Measurements from ENCODE around the gene NOX3. TPM values are rescaled to one million over a fixed set of nuclear protein-coding genes. Genes with fewer than 3 reads are reported as not detected.

The NOX3 gene
- total and polyA plus RNA-seq, 2 donors (not counting 3 experiments of a cell fraction or from before 2014, with no cell fraction given), result not detected

GRCh38 chr6:155497273-155497672, 41.6 kb upstream of the NOX3 start:
- H3K27ac ChIP-seq (ENCODE audit: insufficient read depth, low read depth, low read length), result no peak overlapping the region
- no peaks in the 10 kb centered on the region for H3K36me3 ChIP-seq (ENCODE audit: control insufficient read depth in 2 of 2, extremely low read depth in 1 of 2, insufficient read depth in 2 of 2, low read length in 2 of 2)
- no peaks in the 10 kb centered on the region for H3K27me3 ChIP-seq (ENCODE audit: control insufficient read depth in 2 of 2, insufficient read depth in 2 of 2, low read length in 2 of 2)
- no TSS peak for BruUV-seq (replicated peaks)
- H2AFZ ChIP-seq (ENCODE audit: low read depth, low read length), result no peak overlapping the region
- H3K4me3 ChIP-seq (replicated peaks in 1 of 3; ENCODE audit: insufficient read depth in 1 of 3, low read depth in 1 of 3, low read length in 3 of 3), result no peak overlapping the region
- H3K4me1 ChIP-seq (ENCODE audit: control insufficient read depth, extremely low read depth, insufficient read depth, low read length), result peaks cover 26% of the 10 kb centered on the region
- TF ChIP-seq FOS (IDR thresholded peaks at IDR 0.05; ENCODE audit: borderline replicate concordance, insufficient read depth, low read length) (no peak), MAX (IDR thresholded peaks at IDR 0.05; ENCODE audit: insufficient read depth, insufficient read length) (no peak), POLR2A (IDR thresholded peaks at IDR 0.05; ENCODE audit: low read depth, low read length) (no peak), MYC (IDR thresholded peaks at IDR 0.05; ENCODE audit: low read depth, low read length) (no peak), GATA2 (IDR thresholded peaks at IDR 0.05; ENCODE audit: insufficient read depth, insufficient read length, low read depth, low read length) (no peak), EZH2 (IDR thresholded peaks at IDR 0.05; ENCODE audit: borderline replicate concordance, low read depth, low read length, severe bottlenecking) (no peak)
- DNase-seq (ENCODE audit: low read depth, low spot score) (no peak), FAIRE-seq (no peak)
- no peaks in the 10 kb centered on the region for H3K79me2 ChIP-seq (ENCODE audit: control insufficient read depth, insufficient read depth, low read length)
- dilution Hi-C loops (cut with MboI; ENCODE audit: extremely low pct_ligation_motif_present, low sequenced_read_pairs), result no loop called here
- no peaks in the 10 kb centered on the region for H3K9me3 ChIP-seq (replicated peaks; ENCODE audit: control insufficient read depth, insufficient read depth, low read length)
- CTCF ChIA-PET, result interaction anchor here (0.8 to 1.2 kb wide), 4 partner anchors 26 to 89 kb away, joined by 3 to 5 read pairs (median 3); no protein-coding TSS in a partner anchor
- intact Hi-C loops (cut with micrococcal nuclease), result loop anchor here (10.0 kb wide), 1 partner anchor 312 kb away; no protein-coding TSS in a partner anchor
- POLR2A ChIA-PET, result no interaction called here
- H3K9me1 ChIP-seq (replicated peaks; ENCODE audit: control insufficient read depth, extremely low read depth, insufficient read depth, low read length), result no peaks in the 10 kb centered on the region
- no peaks in the 10 kb centered on the region for H4K20me1 ChIP-seq (replicated peaks; ENCODE audit: control insufficient read depth, extremely low read depth, insufficient read depth, low read length)
- no peak overlapping the region for H3K9ac ChIP-seq (replicated peaks; ENCODE audit: extremely low read depth, insufficient read depth, low read length)
- H3K4me2 ChIP-seq (ENCODE audit: insufficient read depth, low read length), result no peak overlapping the region

GRCh38 chr6:155495011-155495768, 39.6 kb upstream of the NOX3 start:
- intact Hi-C loops (cut with micrococcal nuclease), result loop anchor here (10.0 kb wide), 1 partner anchor 310 kb away; no protein-coding TSS in a partner anchor
- CTCF ChIA-PET, result interaction anchor here (0.6 to 3.3 kb wide), 5 partner anchors 29 to 1275 kb away, joined by 3 to 17 read pairs (median 3); no protein-coding TSS in a partner anchor
- H3K4me2 ChIP-seq (ENCODE audit: insufficient read depth, low read length), result no peak overlapping the region

More at GRCh38 chr6:155495011-155495768, 39.6 kb upstream of the NOX3 start:
- Histone ChIP-seq H3K9me1 (replicated peaks; ENCODE audit: control insufficient read depth, extremely low read depth, insufficient read depth, low read length) (no peaks in the 10 kb centered on the region), H3K27me3 (ENCODE audit: control insufficient read depth in 2 of 2, insufficient read depth in 2 of 2, low read length in 2 of 2) (no peaks in the 10 kb centered on the region), H2AFZ (ENCODE audit: low read depth, low read length) (peak overlapping the region; percentile 48), H3K9ac (replicated peaks; ENCODE audit: extremely low read depth, insufficient read depth, low read length) (no peak overlapping the region), H3K4me1 (ENCODE audit: control insufficient read depth, extremely low read depth, insufficient read depth, low read length) (peaks cover 26% of the 10 kb centered on the region), H3K27ac (ENCODE audit: insufficient read depth, low read depth, low read length) (peak overlapping the region; percentile 96), H3K4me3 (replicated peaks in 1 of 3; ENCODE audit: insufficient read depth in 1 of 3, low read depth in 1 of 3, low read length in 3 of 3) (no peak overlapping the region), H3K9me3 (replicated peaks; ENCODE audit: control insufficient read depth, insufficient read depth, low read length) (no peaks in the 10 kb centered on the region), H3K79me2 (ENCODE audit: control insufficient read depth, insufficient read depth, low read length) (no peaks in the 10 kb centered on the region), H3K36me3 (ENCODE audit: control insufficient read depth in 2 of 2, extremely low read depth in 1 of 2, insufficient read depth in 2 of 2, low read length in 2 of 2) (no peaks in the 10 kb centered on the region), H4K20me1 (replicated peaks; ENCODE audit: control insufficient read depth, extremely low read depth, insufficient read depth, low read length) (no peaks in the 10 kb centered on the region)
- no peak for TF ChIP-seq CTCF (IDR thresholded peaks at IDR 0.05; ENCODE audit: extremely low read depth in 1 of 2, insufficient read depth in 1 of 2, low read depth in 1 of 2, low read length in 2 of 2)
- no peak for TF ChIP-seq POLR2AphosphoS5 (IDR thresholded peaks at IDR 0.05; ENCODE audit: insufficient read depth, low read depth, low read length)
- TF ChIP-seq EZH2 (IDR thresholded peaks at IDR 0.05; ENCODE audit: borderline replicate concordance, low read depth, low read length, severe bottlenecking), result no peak
- TF ChIP-seq MYC (IDR thresholded peaks at IDR 0.05; ENCODE audit: low read depth, low read length), result no peak
- no peak for TF ChIP-seq GATA2 (IDR thresholded peaks at IDR 0.05; ENCODE audit: insufficient read depth, insufficient read length, low read depth, low read length)
- no peak for TF ChIP-seq POLR2A (IDR thresholded peaks at IDR 0.05; ENCODE audit: low read depth, low read length)
- no peak for TF ChIP-seq JUN (IDR thresholded peaks at IDR 0.05; ENCODE audit: borderline replicate concordance, insufficient read depth, insufficient read length, low read depth)
- TF ChIP-seq MAX (IDR thresholded peaks at IDR 0.05; ENCODE audit: insufficient read depth, insufficient read length), result no peak
- no peak for TF ChIP-seq FOS (IDR thresholded peaks at IDR 0.05; ENCODE audit: borderline replicate concordance, insufficient read depth, low read length)
- DNase-seq (ENCODE audit: low read depth, low spot score), result peak; percentile 48
- POLR2A ChIA-PET, result no interaction called here
- no TSS peak for BruUV-seq (replicated peaks)
- FAIRE-seq, result no peak
- dilution Hi-C loops (cut with MboI; ENCODE audit: extremely low pct_ligation_motif_present, low sequenced_read_pairs), result no loop called here

All from endothelial cell of umbilical vein (primary cell).